Spleen (tissue), 7 donors: Measurements from ENCODE around the gene REG4.

ENCODE experiments used
- POLR2A ChIP-seq, 3 donors: fragments of 450-650 bp; IDR thresholded peaks; one replicate each; pipeline ENCODE4 v1.5.1; 2017; ENCODE audit warnings: antibody characterized with exemption in 3 of 3, mild to moderate bottlenecking in 1 of 3
- TF ChIP-seq, protein P1 (sequence below), 11 experiments: fragments of 200-600 bp in 7 of 11; fragments of 450-650 bp in 4 of 11; sonication (generic) in 4 of 11; IDR thresholded peaks in 8 of 11; conservative IDR thresholded peaks in 3 of 11; 1 replicate in 7 of 11; 2 replicates in 4 of 11; pipeline versions ENCODE4 v1.4.0 to v1.8.0; 2016 to 2021; ENCODE audit warnings: antibody characterized with exemption in 11 of 11, inconsistent platforms in 4 of 11, mild to moderate bottlenecking in 1 of 11
- donor health status: DM: no; HTN: no; CAD: no; lungs with moderate emphysema.
- donor health status: DM: no; HTN: no; CAD: no.
- donor health status: DM: no; HTN: no; CAD: no.

DNA sequence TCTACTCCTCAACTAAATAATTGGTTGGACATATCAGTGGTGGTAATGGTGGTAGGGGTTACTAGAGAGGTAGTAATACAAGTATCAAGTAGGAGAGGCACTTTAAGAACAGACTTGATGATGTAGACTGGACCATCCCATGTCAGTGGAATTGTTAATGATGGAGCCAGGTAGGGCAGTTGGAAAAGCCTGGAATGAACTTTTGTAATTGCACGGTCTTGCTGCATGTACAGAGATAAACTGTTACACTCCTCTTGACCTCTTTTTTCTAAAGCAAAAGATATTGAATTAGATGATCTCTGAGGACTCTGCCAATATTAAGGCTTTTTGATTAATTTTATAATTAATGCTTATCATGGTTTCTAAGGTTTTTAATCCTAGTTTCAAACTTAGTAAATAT is 48.3 kb downstream of the REG4 start:
- TF ChIP-seq, protein P1, sequence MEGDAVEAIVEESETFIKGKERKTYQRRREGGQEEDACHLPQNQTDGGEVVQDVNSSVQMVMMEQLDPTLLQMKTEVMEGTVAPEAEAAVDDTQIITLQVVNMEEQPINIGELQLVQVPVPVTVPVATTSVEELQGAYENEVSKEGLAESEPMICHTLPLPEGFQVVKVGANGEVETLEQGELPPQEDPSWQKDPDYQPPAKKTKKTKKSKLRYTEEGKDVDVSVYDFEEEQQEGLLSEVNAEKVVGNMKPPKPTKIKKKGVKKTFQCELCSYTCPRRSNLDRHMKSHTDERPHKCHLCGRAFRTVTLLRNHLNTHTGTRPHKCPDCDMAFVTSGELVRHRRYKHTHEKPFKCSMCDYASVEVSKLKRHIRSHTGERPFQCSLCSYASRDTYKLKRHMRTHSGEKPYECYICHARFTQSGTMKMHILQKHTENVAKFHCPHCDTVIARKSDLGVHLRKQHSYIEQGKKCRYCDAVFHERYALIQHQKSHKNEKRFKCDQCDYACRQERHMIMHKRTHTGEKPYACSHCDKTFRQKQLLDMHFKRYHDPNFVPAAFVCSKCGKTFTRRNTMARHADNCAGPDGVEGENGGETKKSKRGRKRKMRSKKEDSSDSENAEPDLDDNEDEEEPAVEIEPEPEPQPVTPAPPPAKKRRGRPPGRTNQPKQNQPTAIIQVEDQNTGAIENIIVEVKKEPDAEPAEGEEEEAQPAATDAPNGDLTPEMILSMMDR (IDR thresholded peaks at IDR 0.05 in 8 of 11, conservative IDR thresholded peaks at IDR 0.05 in 3 of 11) = no peak
- TF ChIP-seq POLR2A (IDR thresholded peaks at IDR 0.05) = no peak
